COR-L47 (cell line): ENCODE measurements around the gene SLC6A20.

Experiments used
- DNase-seq: peaks from one replicate; lab custom pipeline; 2025; lab: John Stamatoyannopoulos, UW

SLC6A20 gene

DNA sequence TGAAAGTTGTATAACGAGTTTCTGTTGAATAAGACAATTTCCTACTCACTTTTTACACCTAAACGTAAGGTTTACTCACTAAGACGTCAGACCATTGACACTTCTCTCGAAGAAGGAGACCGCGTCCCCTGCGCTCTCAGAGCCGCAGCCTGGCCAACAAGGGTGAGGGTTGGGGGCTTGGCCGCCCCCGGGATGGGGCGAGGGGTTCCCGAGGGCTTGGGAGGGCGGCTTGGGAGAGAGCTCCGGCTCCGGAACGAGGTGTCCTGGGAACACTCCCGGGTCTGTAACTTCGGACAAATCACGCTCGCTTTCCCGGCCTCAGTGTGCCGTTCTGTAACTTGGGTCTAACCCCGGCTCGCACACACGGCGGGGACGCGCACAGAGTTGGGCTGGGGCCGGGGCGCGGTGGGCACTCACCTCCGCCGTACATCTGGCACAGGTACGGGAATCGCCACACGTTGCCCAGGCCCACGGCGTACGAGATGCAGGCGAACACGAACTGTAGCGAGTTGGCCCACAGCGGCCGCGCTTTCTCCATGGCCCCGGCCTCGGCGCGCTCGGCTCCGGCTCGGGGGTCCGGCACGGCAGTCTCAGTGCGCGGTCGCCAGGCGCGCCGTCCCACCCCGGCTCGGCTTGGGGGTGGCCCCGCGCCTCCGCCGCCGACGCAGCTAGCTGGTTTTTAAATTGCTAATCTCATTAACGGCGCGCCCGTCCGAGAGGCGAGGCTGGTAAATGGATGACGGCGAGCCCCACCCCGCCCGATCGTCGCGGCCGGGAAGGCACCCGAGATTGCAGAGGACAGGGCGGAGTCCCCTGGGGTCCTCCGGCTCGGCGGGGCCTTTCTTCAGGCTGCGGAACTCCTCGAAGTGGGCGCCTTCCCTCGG, at the start of gene SLC6A20:
SLC6A20 (minus strand) TSS at position 655 of the 884 bp plus-strand sequence; CDS start at position 538, 117 bp downstream.
- no peak for DNase-seq

DNA sequence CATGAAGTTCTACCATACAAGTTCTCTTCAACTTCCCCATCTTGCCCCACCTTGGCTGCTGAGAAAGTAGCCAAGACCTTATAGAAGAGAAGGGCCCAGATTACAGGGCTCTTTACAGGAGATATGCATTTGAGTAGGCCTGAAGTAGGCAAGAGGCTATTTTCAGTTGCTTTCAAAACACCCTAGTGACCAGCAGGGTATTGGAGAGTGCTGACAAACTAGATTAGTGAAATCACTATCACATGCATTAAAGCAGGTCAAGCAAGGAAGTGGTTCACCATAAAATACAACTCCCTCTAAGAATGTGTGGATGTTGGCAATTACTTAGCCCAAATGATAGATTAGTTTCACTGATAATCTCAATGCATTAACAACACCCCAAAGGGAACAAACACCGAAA, 48.3 kb upstream of the SLC6A20 start:
- no peak for DNase-seq

DNA sequence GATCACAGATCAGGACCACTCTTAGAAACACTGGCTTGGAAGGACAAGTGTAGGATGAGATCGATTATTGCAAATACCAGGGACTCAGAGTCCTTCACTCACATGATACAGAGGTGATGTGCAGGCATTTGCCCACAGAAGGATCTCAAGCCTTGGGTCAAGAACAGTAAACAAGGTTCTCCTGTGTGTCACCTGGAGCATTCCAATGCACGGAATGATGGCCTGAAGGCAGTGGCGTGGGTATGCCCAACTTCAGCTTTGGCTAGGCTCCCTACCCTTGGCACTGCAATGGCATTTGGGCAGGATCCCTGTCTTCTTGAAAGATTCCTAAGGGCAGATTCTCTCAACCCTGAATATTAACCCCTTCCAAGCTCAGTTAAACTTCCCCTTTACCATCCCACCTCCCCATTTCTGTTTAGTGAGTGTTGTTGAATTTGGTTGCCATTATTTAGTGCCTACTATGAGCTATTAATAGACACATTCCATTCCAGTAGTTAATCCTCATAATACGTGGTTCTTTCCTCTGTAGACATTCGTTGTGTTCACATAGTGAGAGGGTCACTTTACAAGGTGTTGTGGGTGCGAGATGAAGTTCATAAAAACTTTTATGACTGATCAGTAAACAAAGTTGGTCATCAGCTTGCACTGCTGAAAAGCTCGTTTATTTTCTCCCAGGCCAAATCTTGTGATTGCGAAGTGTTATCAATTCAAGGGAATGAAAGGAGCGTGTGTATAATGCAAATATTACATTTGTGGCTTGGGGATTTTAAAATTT, 46.7 kb upstream of the SLC6A20 start:
- no peak for DNase-seq

DNA sequence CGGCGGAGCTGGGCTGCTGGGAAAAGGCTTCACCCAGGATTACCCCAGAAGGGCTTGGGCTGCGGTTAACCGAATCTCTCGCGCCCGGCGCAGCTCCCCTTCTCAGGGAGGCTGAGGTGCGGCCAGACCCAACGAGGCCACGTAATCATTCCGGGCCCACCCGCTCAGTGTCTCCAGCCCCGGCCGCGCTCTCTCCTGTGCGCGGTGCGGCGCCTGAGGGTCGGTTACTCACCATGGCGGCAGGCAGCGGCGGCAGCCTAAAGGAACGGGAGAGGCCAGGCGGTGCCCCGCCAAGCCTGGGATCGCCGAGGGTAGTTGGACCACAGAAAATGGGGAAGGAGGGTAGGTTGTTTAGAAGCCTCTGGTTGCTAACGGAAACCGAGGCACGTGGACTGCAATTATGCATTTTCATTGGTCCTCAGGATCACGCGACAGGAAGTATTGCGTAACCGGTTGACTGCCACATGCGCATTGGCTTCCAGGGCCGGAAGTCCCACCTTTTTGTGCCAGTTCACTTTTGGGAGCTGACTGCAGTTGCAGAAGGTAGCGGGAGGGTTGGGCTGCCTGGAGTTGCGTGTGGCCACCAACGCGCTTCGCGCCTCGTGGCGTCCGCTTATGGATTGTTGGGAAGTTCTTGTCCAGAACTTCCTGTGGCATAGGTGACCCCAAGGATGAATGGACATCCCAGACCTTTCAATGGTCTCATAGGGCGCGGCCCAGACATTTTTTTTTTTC, 45.6 kb upstream of the SLC6A20 start, which contains the start of gene LZTFL1:
LZTFL1 (minus strand) TSS at position 363 of the 735 bp plus-strand sequence; CDS start at position 235, 128 bp downstream.
- peak; percentile 85 for DNase-seq

DNA sequence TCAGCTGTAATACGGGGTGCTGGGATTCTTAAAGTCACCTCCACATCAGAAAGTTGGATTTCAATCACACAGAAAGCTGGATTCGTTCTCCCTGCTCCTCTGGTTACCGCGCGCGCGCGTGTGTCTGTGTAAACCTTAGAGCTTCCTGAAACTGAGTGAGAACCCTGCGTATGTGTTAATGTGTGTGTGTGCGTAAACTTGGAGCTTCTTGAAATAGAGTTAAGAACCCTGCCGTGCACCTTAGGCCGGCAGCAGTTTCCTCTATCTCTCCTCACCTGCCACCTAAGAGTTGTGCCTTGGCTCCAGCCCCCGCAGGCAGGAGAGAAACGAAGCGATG, 45.1 kb upstream of the SLC6A20 start:
- DNase-seq, result no peak

GRCh38 chr3:45838466-45838865, 42.1 kb upstream of the SLC6A20 start:
- no peak for DNase-seq

GRCh38 chr3:45832699-45833098, 36.4 kb upstream of the SLC6A20 start:
- DNase-seq, result no peak

DNA sequence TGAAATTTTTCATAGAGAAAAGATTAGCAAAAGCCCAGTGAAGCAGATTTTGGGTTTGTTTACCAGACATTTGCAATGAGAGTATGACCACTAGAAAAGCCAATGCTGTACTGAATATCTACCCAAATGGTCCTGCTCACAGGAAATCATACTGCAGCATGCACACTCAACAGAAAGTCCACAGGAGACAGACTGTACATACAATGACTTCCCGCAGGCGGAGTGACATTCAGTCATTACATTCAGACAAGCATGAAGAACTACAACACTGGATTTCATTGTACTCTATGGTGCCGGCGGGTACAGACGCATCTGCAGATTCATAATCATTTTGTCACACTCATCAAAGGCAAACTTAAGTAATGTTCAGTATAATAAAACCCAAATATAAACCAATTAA, 33.8 kb upstream of the SLC6A20 start:
- DNase-seq, result no peak

DNA sequence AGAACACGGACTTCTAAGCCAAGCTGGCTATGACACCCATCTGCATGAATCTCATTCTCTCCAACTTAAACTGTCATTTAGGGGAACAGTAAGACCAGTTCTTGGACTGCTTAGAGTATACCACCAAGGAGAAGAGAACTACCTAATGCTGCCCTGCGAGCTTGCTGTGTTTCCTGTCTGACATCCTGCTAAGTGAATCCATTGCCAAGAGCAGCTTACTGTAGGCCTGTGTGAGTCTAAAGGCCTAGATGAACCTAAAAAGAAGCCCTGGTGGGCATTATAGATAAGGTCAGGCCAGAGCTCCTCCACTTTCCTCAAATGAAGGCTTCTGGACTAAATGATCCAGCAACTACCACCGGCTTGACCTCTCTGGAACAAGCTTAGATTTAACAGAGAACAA, 30.6 kb upstream of the SLC6A20 start:
- DNase-seq, result no peak

DNA sequence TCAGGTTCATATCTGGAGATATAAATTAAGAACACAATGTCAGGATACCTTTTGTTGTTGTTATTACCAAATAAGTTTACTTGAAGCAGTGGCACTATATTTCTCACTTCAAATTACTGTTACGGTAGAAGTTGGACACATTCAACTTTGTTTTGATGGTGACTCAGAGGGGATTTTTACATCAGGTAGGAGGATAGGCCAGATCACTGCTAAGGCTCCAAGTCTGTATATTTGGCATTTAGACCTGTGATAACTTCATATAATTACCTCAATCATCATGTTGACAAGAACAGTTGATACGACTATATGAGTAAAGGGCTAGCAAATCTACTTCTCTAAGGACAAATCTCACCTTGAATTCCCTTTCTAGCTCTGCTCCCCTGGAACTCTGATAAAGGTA, 30.0 kb upstream of the SLC6A20 start:
- no peak for DNase-seq

- DNase-seq, result no peak
These were observed 24.8 kb upstream of the SLC6A20 start for GRCh38 chr3:45821127-45821526.

DNA sequence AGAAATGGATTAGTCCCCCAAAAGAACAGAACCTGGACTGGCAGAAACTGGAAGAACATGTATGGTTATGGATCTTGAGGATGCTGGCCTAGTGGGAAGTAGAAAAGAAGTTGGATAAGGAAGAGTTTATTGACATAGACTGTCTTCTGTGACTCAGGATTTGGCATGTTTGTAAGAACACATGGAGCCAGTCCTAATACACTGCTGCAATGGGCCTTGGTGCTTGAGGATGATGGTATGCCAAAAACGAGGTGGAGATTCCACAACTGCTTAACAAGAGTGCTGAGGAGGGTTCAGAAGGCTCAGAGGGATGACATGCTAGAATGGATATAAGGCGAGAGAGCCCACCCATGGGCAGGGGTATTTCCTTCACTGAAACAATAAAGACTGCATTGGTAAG, 23.2 kb upstream of the SLC6A20 start:
- DNase-seq, result no peak

GRCh38 chr3:45817831-45818522, 21.6 kb upstream of the SLC6A20 start:
- DNase-seq, result no peak

- DNase-seq, result no peak
These were observed 20.2 kb upstream of the SLC6A20 start for GRCh38 chr3:45816544-45816943.

GRCh38 chr3:45814322-45814721, 18.0 kb upstream of the SLC6A20 start:
- DNase-seq, result no peak

DNA sequence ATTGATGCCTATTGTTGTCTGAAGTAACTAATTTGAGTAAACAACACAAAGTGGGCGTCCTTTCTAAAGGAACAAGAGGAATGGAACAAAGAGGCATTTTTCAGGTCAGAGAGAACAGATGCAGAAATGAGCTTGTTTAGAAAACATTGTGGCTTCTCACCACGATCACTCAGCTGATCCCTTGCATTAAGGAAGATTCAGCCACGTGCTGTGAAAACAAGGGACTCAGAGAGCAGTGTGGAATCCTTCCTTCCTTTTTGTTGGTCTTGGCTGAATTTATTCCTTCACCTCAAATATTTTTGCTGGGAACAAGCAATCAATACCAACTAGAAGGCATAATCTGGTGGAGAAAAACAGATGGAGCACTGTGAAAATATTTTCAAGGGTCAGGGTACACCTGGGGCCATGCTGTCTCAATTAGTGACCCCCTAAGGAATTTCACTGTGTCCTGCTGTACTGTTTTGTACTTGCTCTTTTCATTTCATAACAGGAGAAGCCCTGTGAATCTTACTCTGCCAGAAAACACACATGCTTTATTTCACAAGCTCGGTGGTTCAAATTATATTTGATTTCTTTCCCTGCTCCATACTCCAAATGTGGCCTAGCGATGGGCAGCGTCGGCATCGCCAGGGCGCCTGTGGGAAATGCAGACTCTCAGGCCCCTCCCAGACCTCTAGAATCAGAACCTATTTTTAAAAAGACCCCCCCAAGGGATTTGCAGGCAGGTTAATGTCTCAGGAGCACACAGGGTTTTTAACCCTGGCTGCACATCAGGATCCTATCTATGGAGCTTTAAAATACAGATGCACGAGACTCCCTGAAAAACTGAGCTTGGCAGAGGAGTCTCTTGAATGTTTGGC, 11.6 kb upstream of the SLC6A20 start:
- peak; percentile 27 for DNase-seq

GRCh38 chr3:45807133-45807532, 10.8 kb upstream of the SLC6A20 start:
- DNase-seq, result no peak

GRCh38 chr3:45806072-45806471, 9.7 kb upstream of the SLC6A20 start:
- no peak for DNase-seq

DNA sequence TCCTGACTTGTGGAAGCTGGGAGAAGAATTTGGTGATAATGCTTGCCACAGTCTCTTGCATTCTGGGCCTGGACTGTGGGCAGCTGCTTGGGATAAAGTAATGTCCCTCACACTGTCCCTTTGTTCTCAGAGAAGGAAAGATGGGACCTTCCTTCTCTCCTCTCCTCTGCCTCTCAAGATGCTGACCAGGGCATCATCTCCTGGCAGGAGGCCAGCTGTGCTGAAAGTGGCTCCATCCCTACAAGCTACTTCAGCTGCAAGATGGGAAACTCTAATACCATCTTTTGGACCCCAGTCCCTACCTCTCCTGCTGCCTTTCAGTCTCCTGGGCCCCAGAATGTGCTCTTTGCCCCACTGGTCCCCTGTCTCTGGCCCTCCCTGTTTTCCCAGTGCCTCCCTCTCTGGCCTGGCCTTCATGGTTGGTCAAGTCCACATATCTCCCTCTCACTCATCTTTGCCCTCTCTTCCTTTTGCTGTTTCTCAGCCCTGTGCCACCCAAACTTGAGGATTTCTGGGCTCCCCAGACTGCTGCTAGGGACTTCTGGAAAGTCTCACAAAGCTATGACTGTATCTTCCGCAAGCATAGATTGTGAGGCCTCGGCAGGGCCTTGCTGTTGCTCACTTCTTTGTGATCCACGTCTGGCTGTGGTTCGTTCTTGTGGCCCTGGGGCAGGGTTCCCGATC, 7.1 kb upstream of the SLC6A20 start:
- DNase-seq, result no peak

DNA sequence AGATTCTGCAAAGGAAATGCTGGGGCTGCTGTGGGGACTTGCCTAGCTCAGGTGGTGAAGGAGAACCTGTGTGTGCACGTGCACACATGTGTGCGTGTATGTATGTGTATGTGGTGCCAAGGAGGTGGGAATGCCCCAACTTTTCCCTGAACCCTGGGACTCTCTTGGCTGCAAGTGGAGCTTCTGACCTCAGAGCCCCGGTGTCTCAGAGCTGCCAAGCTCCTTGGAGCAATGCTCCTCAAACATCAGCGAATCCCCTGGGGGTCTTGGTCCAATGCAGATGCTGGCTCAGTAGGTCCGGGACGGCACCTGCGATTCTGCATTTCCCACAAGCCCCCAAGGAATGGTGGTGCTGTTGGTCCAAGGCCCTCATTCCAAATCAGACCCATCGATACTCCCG, 5.8 kb upstream of the SLC6A20 start:
- DNase-seq, result no peak
